ENCODE measurements around the gene OR56B4. TPM values are rescaled to one million over a fixed set of nuclear protein-coding genes. Genes with fewer than 3 reads are reported as not detected.

Gene OR56B4
- total and polyA plus RNA-seq, 12 donors, result not detected

Other genes with a start within 250 kb of the OR56B4 start
- gene OR52E8, start 250.0 kb upstream of the OR56B4 start, total RNA-seq, result not detected
- not detected for gene OR52E8, start 250.0 kb upstream of the OR56B4 start, polyA plus RNA-seq
- gene OR52E4, start 227.1 kb upstream of the OR56B4 start, total RNA-seq, result not detected
- not detected for gene OR52E4, start 227.1 kb upstream of the OR56B4 start, polyA plus RNA-seq
- not detected for gene OR52E5, start 214.5 kb upstream of the OR56B4 start, total RNA-seq
- not detected for gene OR52E5, start 214.5 kb upstream of the OR56B4 start, polyA plus RNA-seq
- gene OR56A3, start 165.4 kb upstream of the OR56B4 start, total RNA-seq, result not detected
- not detected for gene OR56A3, start 165.4 kb upstream of the OR56B4 start, polyA plus RNA-seq
- not detected for gene OR56A5, start 139.2 kb upstream of the OR56B4 start, total RNA-seq
- gene OR56A5, start 139.2 kb upstream of the OR56B4 start, polyA plus RNA-seq, result not detected
- gene OR52L1, start 120.7 kb upstream of the OR56B4 start, total RNA-seq, result not detected
- not detected for gene OR52L1, start 120.7 kb upstream of the OR56B4 start, polyA plus RNA-seq
- gene OR56A4, start 100.7 kb upstream of the OR56B4 start, total RNA-seq, result under 1 TPM in 1 of 10 donors, not detected in 9; 0.05 TPM
- gene OR56A4, start 100.7 kb upstream of the OR56B4 start, polyA plus RNA-seq, result not detected
- gene OR56A1, start 76.9 kb upstream of the OR56B4 start, total RNA-seq, result not detected
- not detected for gene OR56A1, start 76.9 kb upstream of the OR56B4 start, polyA plus RNA-seq
- not detected for gene OR52B2, start 62.6 kb downstream of the OR56B4 start, total RNA-seq
- gene OR52B2, start 62.6 kb downstream of the OR56B4 start, polyA plus RNA-seq, result not detected
- not detected for gene OR52W1, start 91.5 kb downstream of the OR56B4 start, total RNA-seq
- gene OR52W1, start 91.5 kb downstream of the OR56B4 start, polyA plus RNA-seq, result not detected
- gene C11orf42, start 97.9 kb downstream of the OR56B4 start, total RNA-seq, result not detected
- gene C11orf42, start 97.9 kb downstream of the OR56B4 start, polyA plus RNA-seq, result not detected
- gene FHIP1B, start 127.0 kb downstream of the OR56B4 start, total RNA-seq, result 10 to 100 TPM; 13.4 to 17.3 (median 14.3) TPM
- gene FHIP1B, start 127.0 kb downstream of the OR56B4 start, polyA plus RNA-seq, result 10 to 100 TPM; 20.2 to 23.3 TPM
- under 1 TPM in 1 of 10 donors, not detected in 9; 0.13 TPM for gene CNGA4, start 131.4 kb downstream of the OR56B4 start, total RNA-seq
- under 1 TPM in 1 of 2 donors, not detected in 1; 0.01 TPM for gene CNGA4, start 131.4 kb downstream of the OR56B4 start, polyA plus RNA-seq
- not detected for gene CCKBR, start 152.2 kb downstream of the OR56B4 start, total RNA-seq
- gene CCKBR, start 152.2 kb downstream of the OR56B4 start, polyA plus RNA-seq, result under 1 TPM in 1 of 2 donors, not detected in 1; 0.15 TPM
- gene CAVIN3, start 212.8 kb downstream of the OR56B4 start, total RNA-seq, result 100 to 1,000 TPM in 1 of 10 donors, 10 to 100 TPM in 9; 39.3 to 117 (median 46.0) TPM
- gene CAVIN3, start 212.8 kb downstream of the OR56B4 start, polyA plus RNA-seq, result 100 to 1,000 TPM; 150 to 186 TPM

Measured in heart right ventricle (tissue), 12 donors.